Stimulated activated memory B cell treated with anti-CD40 and anti-IgM and Interleukin-4, amounts not matched to agents 10 μg/mL and 1 μg/mL and 100 μg/mL, for 72 hours (primary cell): Measurements from ENCODE around the gene HMCN2.

Experiments used
- ATAC-seq: fragments of 150-1000 bp; cut with Tn5 transposase; 2 replicates; pipeline ENCODE4 v1.10.0; 2021
- H3K27ac Mint-ChIP-seq: one replicate; pipeline ENCODE4 v1.8.0; 2022; ENCODE audit warnings: mild to moderate bottlenecking, mixed read lengths
- H3K27me3 Mint-ChIP-seq: one replicate; pipeline ENCODE4 v1.8.0; 2022; ENCODE audit warnings: mixed read lengths
- H3K36me3 Mint-ChIP-seq: one replicate; pipeline ENCODE4 v1.8.0; 2022; ENCODE audit warnings: mixed read lengths
- H3K4me1 Mint-ChIP-seq: one replicate; pipeline ENCODE4 v1.8.0; 2022; ENCODE audit warnings: mixed read lengths
- H3K4me3 Mint-ChIP-seq: one replicate; pipeline ENCODE4 v1.8.0; 2022; ENCODE audit warnings: mild to moderate bottlenecking, moderate library complexity, mixed read lengths
- H3K9me3 Mint-ChIP-seq: one replicate; pipeline ENCODE4 v1.8.0; 2022; ENCODE audit warnings: mixed read lengths

HMCN2 gene

GRCh38 chr9:130341128-130341527, 75.6 kb downstream of the HMCN2 start:
- Mint-ChIP-seq H3K4me3 (no peak overlapping the region), H3K9me3 (no peaks in the 10 kb centered on the region), H3K36me3 (no peaks in the 10 kb centered on the region), H3K27me3 (peaks cover 1% of the 10 kb centered on the region), H3K4me1 (peaks cover 4% of the 10 kb centered on the region), H3K27ac (no peak overlapping the region)
- no peak for ATAC-seq

GRCh38 chr9:130341839-130342713, 76.5 kb downstream of the HMCN2 start:
- Mint-ChIP-seq H3K27me3 (no peaks in the 10 kb centered on the region), H3K4me3 (no peak overlapping the region), H3K27ac (no peak overlapping the region), H3K36me3 (no peaks in the 10 kb centered on the region), H3K4me1 (peaks cover 4% of the 10 kb centered on the region), H3K9me3 (no peaks in the 10 kb centered on the region)
- no peak for ATAC-seq

DNA sequence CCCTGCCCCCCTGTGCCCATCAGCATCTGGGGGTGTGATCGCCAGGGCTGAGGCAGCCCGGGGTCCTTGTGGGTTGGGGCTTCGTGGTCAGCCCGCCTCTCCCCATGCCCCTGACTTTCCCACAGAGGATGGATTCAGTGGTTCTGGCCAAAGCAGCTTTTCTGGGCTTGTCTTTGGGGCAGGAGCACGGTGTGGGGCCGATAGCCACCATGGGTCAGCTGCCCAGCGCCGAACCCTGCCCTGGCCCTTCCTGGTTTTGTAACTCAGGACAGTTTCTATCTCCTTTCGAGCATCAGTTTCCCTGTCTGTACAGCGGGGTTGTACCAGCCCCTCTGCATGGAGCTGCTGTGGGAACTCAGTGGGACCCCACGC, 77.1 kb downstream of the HMCN2 start:
- Mint-ChIP-seq H3K4me1 (peaks cover 4% of the 10 kb centered on the region), H3K36me3 (no peaks in the 10 kb centered on the region), H3K27ac (no peak overlapping the region), H3K9me3 (no peaks in the 10 kb centered on the region), H3K27me3 (no peaks in the 10 kb centered on the region), H3K4me3 (no peak overlapping the region)
- no peak for ATAC-seq

- Mint-ChIP-seq H3K9me3 (no peaks in the 10 kb centered on the region), H3K4me3 (no peak overlapping the region), H3K27me3 (no peaks in the 10 kb centered on the region), H3K27ac (no peak overlapping the region), H3K36me3 (no peaks in the 10 kb centered on the region), H3K4me1 (no peaks in the 10 kb centered on the region)
- no peak for ATAC-seq
These were observed 77.9 kb downstream of the HMCN2 start for GRCh38 chr9:130343445-130343918.

- H3K27ac Mint-ChIP-seq = no peak overlapping the region
- no peak for ATAC-seq
- no peak overlapping the region for H3K4me3 Mint-ChIP-seq
- H3K36me3 Mint-ChIP-seq = no peaks in the 10 kb centered on the region
- H3K4me1 Mint-ChIP-seq = no peaks in the 10 kb centered on the region
- H3K27me3 Mint-ChIP-seq = no peaks in the 10 kb centered on the region
- H3K9me3 Mint-ChIP-seq = no peaks in the 10 kb centered on the region
These were observed 78.8 kb downstream of the HMCN2 start for GRCh38 chr9:130344366-130344765.

DNA sequence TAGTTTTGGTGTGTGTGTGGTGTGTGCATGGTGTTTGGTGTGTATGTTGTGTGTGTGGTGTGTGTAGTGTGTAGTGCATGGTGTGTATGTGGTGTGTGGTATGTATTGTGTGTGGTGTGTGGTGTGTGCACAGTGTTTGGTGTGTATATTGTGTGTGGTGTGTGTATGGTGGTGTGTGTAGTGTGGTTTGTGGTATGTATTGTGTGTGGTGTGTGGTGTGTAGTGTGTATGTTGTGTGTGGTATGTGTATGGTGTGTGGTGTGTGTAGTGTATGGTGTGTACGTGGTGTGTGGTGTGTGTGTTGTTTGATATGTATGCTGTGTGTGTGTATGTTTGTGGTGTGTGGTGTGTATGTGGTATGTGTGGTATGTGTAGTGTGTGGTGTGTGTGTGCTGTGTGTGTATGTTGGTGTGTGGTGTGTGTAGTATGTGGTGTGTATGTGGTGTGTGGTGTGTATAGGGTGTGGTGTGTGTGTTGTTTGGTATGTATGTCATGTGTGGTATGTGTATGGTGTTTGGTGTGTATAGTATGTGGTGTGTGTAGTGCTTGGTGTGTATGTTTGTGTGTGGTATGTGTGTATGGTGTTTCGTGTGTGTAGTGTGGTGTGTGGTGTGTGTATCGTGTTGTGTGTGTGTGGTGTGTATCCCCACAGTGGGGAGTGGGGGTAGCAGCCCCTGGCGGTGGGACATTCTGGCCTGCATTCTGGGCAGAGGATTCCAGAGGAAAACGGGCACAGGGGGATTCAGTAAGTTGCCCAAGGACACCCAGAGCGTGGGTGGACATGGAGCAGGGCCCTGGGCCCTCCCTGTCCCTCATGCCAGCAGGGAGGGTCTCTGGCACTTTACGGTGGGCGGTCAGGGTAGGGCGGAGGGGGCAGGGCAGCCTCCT, 79.7 kb downstream of the HMCN2 start:
- Mint-ChIP-seq H3K4me1 (no peaks in the 10 kb centered on the region), H3K36me3 (no peaks in the 10 kb centered on the region), H3K4me3 (no peak overlapping the region), H3K27ac (no peak overlapping the region), H3K9me3 (no peaks in the 10 kb centered on the region), H3K27me3 (no peaks in the 10 kb centered on the region)
- ATAC-seq = no peak

DNA sequence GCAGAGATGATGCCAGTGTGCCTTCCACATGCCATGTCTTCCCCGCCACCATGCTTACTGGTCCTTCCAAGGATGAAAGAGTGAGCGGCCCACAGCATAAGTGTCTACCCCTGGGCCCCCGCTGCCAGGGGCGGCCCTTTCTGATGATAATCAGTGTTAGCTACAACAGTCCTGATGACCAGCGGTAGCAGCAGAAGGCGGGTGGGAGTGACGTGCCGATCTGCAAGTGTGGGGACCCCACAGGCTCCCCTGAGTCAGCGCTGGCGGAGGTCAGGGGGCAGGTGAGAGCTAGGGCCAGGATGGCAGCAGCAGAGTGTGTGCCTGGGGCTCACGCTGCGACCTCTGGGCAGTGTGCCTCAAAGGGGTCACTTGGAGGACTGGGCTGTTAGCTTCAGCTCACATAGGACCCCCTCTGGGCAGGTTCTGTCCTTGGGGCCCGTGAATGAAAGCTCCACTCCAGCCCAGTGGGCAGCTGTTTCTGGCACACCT, 80.4 kb downstream of the HMCN2 start:
- no peaks in the 10 kb centered on the region for H3K27me3 Mint-ChIP-seq
- no peak for ATAC-seq
- H3K27ac Mint-ChIP-seq = no peak overlapping the region
- no peak overlapping the region for H3K4me3 Mint-ChIP-seq
- no peaks in the 10 kb centered on the region for H3K4me1 Mint-ChIP-seq
- H3K36me3 Mint-ChIP-seq = no peaks in the 10 kb centered on the region
- no peaks in the 10 kb centered on the region for H3K9me3 Mint-ChIP-seq

GRCh38 chr9:130346431-130346830, 80.9 kb downstream of the HMCN2 start:
- Mint-ChIP-seq H3K4me1 (no peaks in the 10 kb centered on the region), H3K27ac (no peak overlapping the region), H3K4me3 (no peak overlapping the region), H3K9me3 (no peaks in the 10 kb centered on the region), H3K27me3 (no peaks in the 10 kb centered on the region), H3K36me3 (no peaks in the 10 kb centered on the region)
- no peak for ATAC-seq

DNA sequence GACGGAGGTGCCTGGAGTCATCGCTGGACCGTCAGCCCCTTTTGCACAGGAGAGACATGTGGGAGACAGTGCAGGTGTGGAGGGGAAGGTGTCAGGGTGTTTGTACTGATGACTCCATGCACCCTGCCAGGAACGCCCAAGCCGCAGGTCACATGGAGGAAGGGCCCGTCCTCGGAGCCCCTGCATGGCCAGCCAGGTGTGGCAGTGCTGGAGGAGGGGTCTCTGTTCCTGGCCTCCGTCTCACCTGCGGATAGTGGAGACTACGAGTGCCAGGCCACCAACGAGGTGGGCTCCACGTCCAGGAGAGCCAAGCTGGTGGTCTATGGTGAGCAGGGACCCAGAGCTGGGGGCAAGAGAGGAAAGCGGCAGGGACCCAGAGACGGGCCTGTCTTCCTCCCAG, 81.5 kb downstream of the HMCN2 start:
- Mint-ChIP-seq H3K27me3 (no peaks in the 10 kb centered on the region), H3K9me3 (no peaks in the 10 kb centered on the region), H3K36me3 (no peaks in the 10 kb centered on the region), H3K4me3 (no peak overlapping the region), H3K27ac (no peak overlapping the region), H3K4me1 (peaks cover 5% of the 10 kb centered on the region)
- no peak for ATAC-seq

DNA sequence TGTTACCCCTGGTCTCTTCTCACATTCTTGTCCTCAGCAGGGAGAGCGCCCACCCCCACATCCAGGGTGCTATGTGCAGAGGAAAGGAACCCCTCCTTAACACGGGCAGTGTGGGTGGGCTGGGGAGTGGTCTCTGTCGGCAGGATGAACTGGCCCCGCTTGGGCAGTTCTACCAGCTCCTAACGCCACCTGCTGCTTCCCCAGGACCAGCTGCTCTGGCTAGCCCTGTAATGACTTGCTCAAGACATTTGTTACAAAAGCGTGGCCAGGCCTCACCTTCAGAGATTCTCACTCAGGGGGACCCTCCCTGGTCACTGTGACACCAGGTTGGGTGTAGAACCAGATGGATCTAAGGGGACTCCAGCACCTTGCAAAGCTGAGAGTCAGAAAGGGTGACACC, 82.4 kb downstream of the HMCN2 start:
- Mint-ChIP-seq H3K4me1 (peaks cover 14% of the 10 kb centered on the region), H3K27ac (no peak overlapping the region), H3K9me3 (no peaks in the 10 kb centered on the region), H3K4me3 (no peak overlapping the region), H3K36me3 (no peaks in the 10 kb centered on the region), H3K27me3 (no peaks in the 10 kb centered on the region)
- ATAC-seq = no peak

DNA sequence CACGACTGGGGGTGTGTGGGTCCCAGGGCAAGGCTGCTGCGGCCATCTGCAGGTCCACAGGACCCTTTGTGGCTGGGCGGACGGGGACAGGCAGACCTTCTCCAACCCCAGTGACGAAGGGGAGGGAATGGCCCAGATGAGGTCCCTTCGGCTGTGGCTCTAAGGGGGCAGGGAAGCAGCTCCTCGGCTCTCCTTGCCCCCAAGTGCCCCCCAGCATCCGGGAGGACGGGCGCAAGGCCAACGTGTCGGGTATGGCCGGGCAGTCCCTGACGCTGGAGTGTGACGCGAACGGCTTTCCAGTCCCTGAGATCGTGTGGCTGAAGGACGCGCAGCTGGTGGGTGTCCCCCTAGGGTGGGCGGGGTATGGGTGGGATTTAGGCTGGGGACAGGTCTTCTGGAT, 82.8 kb downstream of the HMCN2 start:
- H3K27me3 Mint-ChIP-seq = no peaks in the 10 kb centered on the region
- no peak for ATAC-seq
- H3K36me3 Mint-ChIP-seq = no peaks in the 10 kb centered on the region
- no peak overlapping the region for H3K4me3 Mint-ChIP-seq
- no peaks in the 10 kb centered on the region for H3K9me3 Mint-ChIP-seq
- peaks cover 17% of the 10 kb centered on the region for H3K4me1 Mint-ChIP-seq
- H3K27ac Mint-ChIP-seq = no peak overlapping the region

DNA sequence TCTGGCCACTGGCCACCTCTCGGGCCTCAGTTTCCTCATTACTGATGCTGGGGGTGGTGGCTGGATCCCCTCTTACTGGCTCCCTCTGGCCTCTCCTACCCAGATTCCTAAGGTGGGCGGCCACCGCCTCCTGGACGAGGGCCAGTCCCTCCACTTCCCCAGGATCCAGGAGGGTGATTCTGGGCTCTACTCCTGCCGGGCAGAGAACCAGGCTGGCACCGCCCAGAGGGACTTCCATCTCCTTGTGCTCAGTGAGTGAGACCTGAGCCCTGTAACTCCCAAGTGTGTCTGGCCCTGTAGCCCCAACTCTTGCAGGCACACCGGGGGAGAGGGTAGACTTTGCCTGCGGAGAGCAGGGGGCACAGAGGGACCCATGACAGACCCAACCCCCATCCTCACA, 83.3 kb downstream of the HMCN2 start:
- H3K4me3 Mint-ChIP-seq = no peak overlapping the region
- no peaks in the 10 kb centered on the region for H3K27me3 Mint-ChIP-seq
- H3K27ac Mint-ChIP-seq = no peak overlapping the region
- ATAC-seq = no peak
- no peaks in the 10 kb centered on the region for H3K36me3 Mint-ChIP-seq
- H3K4me1 Mint-ChIP-seq = peaks cover 22% of the 10 kb centered on the region
- no peaks in the 10 kb centered on the region for H3K9me3 Mint-ChIP-seq

GRCh38 chr9:130349398-130349797, 83.8 kb downstream of the HMCN2 start:
- Mint-ChIP-seq H3K4me1 (peaks cover 23% of the 10 kb centered on the region), H3K4me3 (no peak overlapping the region), H3K27me3 (no peaks in the 10 kb centered on the region), H3K36me3 (no peaks in the 10 kb centered on the region), H3K27ac (no peak overlapping the region), H3K9me3 (no peaks in the 10 kb centered on the region)
- no peak for ATAC-seq

DNA sequence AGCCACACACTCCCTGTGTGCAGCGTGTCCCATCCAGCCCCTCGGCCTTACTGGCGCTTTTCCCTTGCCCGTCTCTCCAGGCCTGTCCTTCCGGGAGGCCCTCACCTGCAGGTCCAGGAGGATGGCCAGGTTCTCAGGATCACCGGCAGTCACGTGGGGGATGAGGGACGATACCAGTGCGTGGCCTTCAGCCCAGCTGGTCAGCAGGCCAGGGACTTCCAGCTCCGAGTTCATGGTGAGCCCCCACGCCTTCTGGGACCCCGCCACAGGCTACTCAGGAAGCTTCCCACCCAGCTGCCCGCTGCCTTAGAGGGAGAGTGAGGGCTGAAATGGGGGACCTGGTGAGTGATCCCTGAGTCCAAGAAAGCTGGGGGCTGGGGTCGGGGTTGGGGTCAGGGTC, 85.8 kb downstream of the HMCN2 start:
- H3K27me3 Mint-ChIP-seq = no peaks in the 10 kb centered on the region
- no peaks in the 10 kb centered on the region for H3K9me3 Mint-ChIP-seq
- peak overlapping the region; percentile 80 for H3K27ac Mint-ChIP-seq
- H3K4me1 Mint-ChIP-seq = peaks cover 23% of the 10 kb centered on the region
- no peak overlapping the region for H3K4me3 Mint-ChIP-seq
- no peaks in the 10 kb centered on the region for H3K36me3 Mint-ChIP-seq
- ATAC-seq = no peak

- H3K36me3 Mint-ChIP-seq = no peaks in the 10 kb centered on the region
- peak; percentile 70 for ATAC-seq
- H3K27ac Mint-ChIP-seq = peak overlapping the region; percentile 80
- peaks cover 23% of the 10 kb centered on the region for H3K4me1 Mint-ChIP-seq
- H3K4me3 Mint-ChIP-seq = peak overlapping the region; percentile 34
- peaks cover 5% of the 10 kb centered on the region for H3K9me3 Mint-ChIP-seq
- H3K27me3 Mint-ChIP-seq = no peaks in the 10 kb centered on the region
These were observed 86.5 kb downstream of the HMCN2 start for GRCh38 chr9:130352081-130352480.
